RWPE2 (cell line): ENCODE data around the gene IL4I1.

Experiments
- ATAC-seq: fragments of 200-7000 bp; cut with Tn5 transposase; 3 replicates; pipeline ENCODE4 v1.9.1; 2021; ENCODE audit warnings: low read depth
- DNase-seq: peaks from one replicate; pipeline ENCODE4 v3.0.0-alpha.2; 2020; ENCODE audit warnings: low spot score
- H3K27ac ChIP-seq: fragments of 450-650 bp; 2 replicates; pipeline ENCODE4 v1.5.1; 2017; ENCODE audit warnings: mild to moderate bottlenecking; ENCODE audit not compliant: poor library complexity, severe bottlenecking
- H3K27me3 ChIP-seq: fragments of 250-450 bp; sonication (Bioruptor Pico); 2 replicates; pipeline ENCODE4 v1.5.1; 2021; ENCODE audit warnings: mild to moderate bottlenecking, moderate library complexity; ENCODE audit not compliant: insufficient read depth, poor library complexity, severe bottlenecking
- H3K36me3 ChIP-seq: fragments of 250-450 bp; sonication (Bioruptor Pico); 2 replicates; pipeline ENCODE4 v1.5.1; 2020; ENCODE audit warnings: low read depth, mild to moderate bottlenecking, moderate library complexity
- H3K4me1 ChIP-seq: fragments of 250-450 bp; sonication (Bioruptor Pico); 2 replicates; pipeline ENCODE4 v1.5.1; 2021; ENCODE audit warnings: mild to moderate bottlenecking, moderate library complexity; ENCODE audit not compliant: insufficient read depth, poor library complexity, severe bottlenecking
- H3K4me3 ChIP-seq: fragments of 250-450 bp; sonication (Bioruptor Pico); 2 replicates; pipeline ENCODE4 v1.5.1; 2021; ENCODE audit warnings: mild to moderate bottlenecking, moderate library complexity; ENCODE audit not compliant: severe bottlenecking
- H3K9me3 ChIP-seq: fragments of 250-450 bp; sonication (Bioruptor Pico); 2 replicates; pipeline ENCODE4 v1.5.1; 2021; ENCODE audit warnings: mild to moderate bottlenecking, moderate library complexity; ENCODE audit not compliant: severe bottlenecking
- CTCF ChIP-seq: fragments of 450-650 bp; IDR thresholded peaks from one replicate; pipeline ENCODE4 v1.5.1; 2017; ENCODE audit warnings: mild to moderate bottlenecking, moderate library complexity; ENCODE audit not compliant: poor library complexity, severe bottlenecking

IL4I1 gene

GRCh38 chr19:49870309-49870901 is 26.3 kb downstream of the IL4I1 start:
- Histone ChIP-seq H3K27ac (peak overlapping the region; percentile 83), H3K4me3 (peak overlapping the region; percentile 43), H3K36me3 (peaks cover 12% of the 10 kb centered on the region), H3K9me3 (no peaks in the 10 kb centered on the region), H3K27me3 (no peaks in the 10 kb centered on the region), H3K4me1 (peaks cover 15% of the 10 kb centered on the region)
- no peak for DNase-seq
- no peak for TF ChIP-seq CTCF
- no peak for ATAC-seq

DNA sequence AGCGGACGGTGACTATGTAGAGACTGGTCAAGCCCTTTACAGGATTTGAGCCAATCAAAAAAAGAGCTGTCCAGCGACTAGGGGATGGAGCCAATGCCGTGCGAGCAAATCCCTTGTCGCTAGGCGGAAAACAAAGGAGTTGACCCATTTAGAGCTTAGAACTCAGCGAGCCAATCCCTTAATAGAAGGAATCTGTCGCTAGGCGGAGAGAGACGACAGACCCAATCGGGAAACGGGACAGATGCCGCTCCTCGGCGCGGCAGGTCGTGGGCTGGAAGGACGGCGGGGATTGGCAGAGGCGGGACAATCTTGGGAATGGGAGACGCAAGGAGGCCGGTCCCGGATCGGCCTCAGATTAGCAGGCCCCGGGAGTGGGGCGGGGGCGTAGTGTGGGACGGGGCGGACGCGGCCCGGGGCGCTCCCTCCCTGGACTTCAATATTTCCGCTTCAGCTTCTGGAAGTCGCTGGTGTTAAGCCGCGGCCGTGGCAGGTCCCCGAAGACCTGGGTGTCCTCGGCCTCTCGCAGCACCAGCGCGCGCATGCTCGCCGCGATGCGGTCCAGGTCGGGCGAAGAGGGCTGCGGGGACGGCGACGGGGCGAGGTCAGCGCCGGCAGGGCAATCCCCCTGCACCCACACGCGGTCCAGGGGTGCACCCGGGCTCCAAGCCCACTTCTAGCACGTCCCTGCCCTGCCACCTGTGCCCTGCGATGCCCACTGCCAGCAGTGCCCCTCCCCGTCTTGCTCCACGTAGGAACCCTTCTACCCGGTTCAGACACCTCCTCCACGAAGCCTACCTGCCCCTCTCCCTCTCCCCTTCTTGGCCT is 27.0 kb downstream of the IL4I1 start:
- ATAC-seq: peak; percentile 75
- Histone ChIP-seq H3K4me3 (peak overlapping the region; percentile 43), H3K9me3 (no peaks in the 10 kb centered on the region), H3K27ac (peak overlapping the region; percentile 83), H3K36me3 (peaks cover 18% of the 10 kb centered on the region), H3K27me3 (no peaks in the 10 kb centered on the region), H3K4me1 (peaks cover 15% of the 10 kb centered on the region)
- DNase-seq: peak; percentile 93
- no peak for TF ChIP-seq CTCF

DNA sequence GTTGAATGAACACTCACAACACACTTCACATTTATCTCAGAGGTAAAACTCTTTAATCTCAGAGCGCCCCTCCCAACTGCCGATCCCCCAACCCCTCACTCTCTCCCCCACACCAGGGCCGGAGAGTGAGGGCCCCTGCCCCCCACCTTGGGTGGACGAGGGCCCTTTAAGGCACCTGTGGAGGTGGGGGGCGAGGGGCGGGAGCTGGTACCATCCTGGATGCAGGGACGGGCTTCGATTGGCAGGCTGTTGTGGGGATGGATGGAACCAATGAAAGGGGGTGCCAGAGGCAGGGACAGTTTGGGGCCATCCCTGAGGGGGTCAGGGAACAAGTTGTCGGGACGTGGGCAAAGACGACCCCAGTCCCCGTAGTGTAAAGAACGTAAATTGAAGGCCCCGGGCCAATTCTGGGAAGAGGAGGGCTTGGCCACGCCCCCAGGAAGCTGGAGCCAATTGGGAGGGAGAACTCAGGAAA is 27.6 kb downstream of the IL4I1 start:
- Histone ChIP-seq H3K27ac (peak overlapping the region; percentile 83), H3K4me1 (peaks cover 15% of the 10 kb centered on the region), H3K36me3 (peaks cover 25% of the 10 kb centered on the region), H3K4me3 (peak overlapping the region; percentile 32), H3K9me3 (no peaks in the 10 kb centered on the region), H3K27me3 (no peaks in the 10 kb centered on the region)
- DNase-seq (no peak), ATAC-seq (peak; percentile 11)
- TF ChIP-seq CTCF: no peak

- peak within 1 kb of the TSS; percentile 83 for H3K27ac ChIP-seq
- peaks cover 15% of the 10 kb centered on the region for H3K4me1 ChIP-seq
- no peaks in the 10 kb centered on the region for H3K9me3 ChIP-seq
- no peaks in the 10 kb centered on the region for H3K27me3 ChIP-seq
- DNase-seq (peak; percentile 93), ATAC-seq (peak; percentile 53)
- TF ChIP-seq CTCF: no peak
- peaks cover 37% of the 10 kb centered on the region for H3K36me3 ChIP-seq
- H3K4me3 ChIP-seq: peak within 1 kb of the TSS; percentile 91
Measured at GRCh38 chr19:49866933-49867782, 29.5 kb downstream of the IL4I1 start, which contains the start of gene PNKP. Gene PNKP (minus strand): TSS chr19:49867576. CDS start chr19:49867204, 372 bp downstream.
